Panc1 (cell line): ENCODE results near the gene CCDC159.

ENCODE experiments used
- CTCF ChIP-seq: fragments of 450-650 bp; IDR thresholded peaks from 2 replicates; pipeline ENCODE4 v1.5.1; 2017; ENCODE audit warnings: mild to moderate bottlenecking
- POLR2AphosphoS5 ChIP-seq: IDR thresholded peaks from 2 replicates; pipeline ENCODE4 v1.6.1; 2012; ENCODE audit warnings: mild to moderate bottlenecking, low read depth, low read length, moderate library complexity
- REST ChIP-seq, 2 experiments: IDR thresholded peaks; 2 replicates each; pipeline ENCODE4 v1.6.1; 2011 to 2012; ENCODE audit warnings: low read depth in 2 of 2, control low read depth in 1 of 2, low read length in 1 of 2, mild to moderate bottlenecking in 1 of 2, moderate library complexity in 1 of 2; ENCODE audit not compliant: insufficient read depth in 1 of 2
- SIN3A ChIP-seq: IDR thresholded peaks from 2 replicates; pipeline ENCODE4 v1.6.1; 2012; ENCODE audit warnings: low read depth, mild to moderate bottlenecking, low read length, moderate library complexity, borderline replicate concordance; ENCODE audit not compliant: insufficient read depth
- TCF7L2 ChIP-seq: IDR thresholded peaks from 2 replicates; pipeline ENCODE4 v1.6.1; 2011; ENCODE audit warnings: mild to moderate bottlenecking, low read depth, low read length, inconsistent platforms

GRCh38 chr19:11331502-11331901 is 14.8 kb upstream of the CCDC159 start:
- TF ChIP-seq CTCF (no peak), POLR2AphosphoS5 (no peak), SIN3A (no peak), TCF7L2 (no peak), REST (IDR thresholded peaks at IDR 0.05; ENCODE audit: insufficient read depth in 1 of 2, low read depth in 2 of 2, low read length in 1 of 2) (no peak)
